ENCODE measurements around the gene MAP4K5. TPM values are rescaled to one million over a fixed set of nuclear protein-coding genes. Genes with fewer than 3 reads are reported as not detected.

Gene MAP4K5
- total and polyA plus RNA-seq, 2 of the 13 experiments (the other 11 are each of a cell fraction or from before 2014, with no cell fraction given): 12.7 to 23.9 TPM

DNA sequence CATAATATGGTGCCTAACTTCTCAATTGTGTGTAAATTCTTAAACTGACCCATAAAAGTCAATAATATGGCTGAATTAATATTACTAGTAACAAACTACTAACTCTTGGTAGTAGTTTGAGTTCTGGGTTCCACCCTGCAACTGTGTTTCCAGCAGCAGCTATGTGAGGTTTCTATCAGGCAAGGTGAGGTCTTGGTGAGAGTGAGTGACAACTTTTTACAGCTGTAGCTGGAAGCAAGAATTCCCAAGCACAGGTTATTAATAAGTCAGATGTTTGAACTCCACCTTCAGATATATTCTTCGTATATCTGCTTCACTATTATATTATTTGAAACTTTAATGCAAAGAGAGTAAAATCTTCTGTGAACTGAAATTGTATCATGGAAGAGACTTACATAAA, 43.8 kb downstream of the MAP4K5 start:
- ATAC-seq: no peak
- WGBS (ENCODE audit: low lambda C conversion rate): 97% methylated on average over 1 of the region's 1 CpG

DNA sequence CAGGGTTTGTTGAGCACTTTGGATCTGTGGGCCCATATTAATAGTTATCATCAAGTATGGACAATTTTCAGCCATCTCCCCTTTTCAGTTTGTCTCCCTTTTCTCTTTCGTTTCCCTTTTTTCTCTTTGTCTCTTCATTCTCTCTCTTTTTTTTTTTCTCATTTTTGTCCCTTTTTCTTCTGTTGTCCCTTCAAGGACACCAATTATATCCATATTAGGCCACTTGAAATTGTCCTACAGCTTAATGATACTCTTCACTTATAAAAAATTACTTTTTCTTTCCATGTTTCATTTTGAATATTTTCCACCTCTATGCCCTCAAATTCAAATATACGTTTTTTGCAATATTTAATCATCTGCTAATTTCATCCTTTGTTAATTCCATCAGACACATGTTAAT, 53.3 kb downstream of the MAP4K5 start:
- Histone ChIP-seq H3K9ac (ENCODE audit: insufficient read depth, low read depth, low read length) (no peak overlapping the region), H2AFZ (ENCODE audit: low read length) (no peak overlapping the region), H3K4me2 (ENCODE audit: low read depth, low read length) (no peak overlapping the region), H3K79me2 (ENCODE audit: insufficient read depth, low read length) (no peaks in the 10 kb centered on the region), H3K36me3 (replicated peaks in 1 of 2; ENCODE audit: control insufficient read depth in 1 of 2, insufficient read depth in 2 of 2, low read length in 2 of 2) (peaks cover 0 to 9% of the 10 kb centered on the region in 2 experiments; a peak in 3 of 5 replicates), H3K27me3 (ENCODE audit: control insufficient read depth in 1 of 2, insufficient read depth in 2 of 2, low read length in 2 of 2) (no peaks in the 10 kb centered on the region), H3K4me1 (ENCODE audit: insufficient read depth, low read length) (peaks cover 6% of the 10 kb centered on the region), H3K9me3 (ENCODE audit: low read length) (no peaks in the 10 kb centered on the region), H3K27ac (ENCODE audit: extremely low read length, insufficient read depth, low read length) (no peak overlapping the region), H3K4me3 (replicated peaks in 1 of 3; ENCODE audit: insufficient read depth in 1 of 3, low read depth in 2 of 3, low read length in 3 of 3) (no peak overlapping the region), H4K20me1 (ENCODE audit: insufficient read depth, low read length) (no peaks in the 10 kb centered on the region)
- in situ Hi-C loops (cut with HindIII; ENCODE audit: extremely low pct_ligation_motif_present, low pct_unique_long_range_greater_than_20kb) (no loop called here), intact Hi-C loops (cut with micrococcal nuclease; ENCODE audit: unreplicated experiment) (loop anchor here (5.0 kb wide), 1 partner anchor 53 kb away; the partner anchor contains the start of gene MAP4K5)
- BruUV-seq (replicated peaks): no TSS peak
- POLR2A ChIA-PET: no interaction called here
- no peak for DNase-seq (ENCODE audit: low spot score)
- no peak for FAIRE-seq
- WGBS (ENCODE audit: low lambda C conversion rate): 98% methylated on average over 2 of the region's 2 CpGs
- no peak for ATAC-seq
- CTCF ChIA-PET (ENCODE audit: low intra/inter-chr PET ratio, low total read pairs): no interaction called here
- TF ChIP-seq ZFP36 (IDR thresholded peaks at IDR 0.05; ENCODE audit: borderline replicate concordance, low read depth, low read length, partially characterized antibody): no peak
- TF ChIP-seq KAT2B (IDR thresholded peaks at IDR 0.05; ENCODE audit: borderline replicate concordance, low read depth, low read length): no peak
- TF ChIP-seq, protein P1, sequence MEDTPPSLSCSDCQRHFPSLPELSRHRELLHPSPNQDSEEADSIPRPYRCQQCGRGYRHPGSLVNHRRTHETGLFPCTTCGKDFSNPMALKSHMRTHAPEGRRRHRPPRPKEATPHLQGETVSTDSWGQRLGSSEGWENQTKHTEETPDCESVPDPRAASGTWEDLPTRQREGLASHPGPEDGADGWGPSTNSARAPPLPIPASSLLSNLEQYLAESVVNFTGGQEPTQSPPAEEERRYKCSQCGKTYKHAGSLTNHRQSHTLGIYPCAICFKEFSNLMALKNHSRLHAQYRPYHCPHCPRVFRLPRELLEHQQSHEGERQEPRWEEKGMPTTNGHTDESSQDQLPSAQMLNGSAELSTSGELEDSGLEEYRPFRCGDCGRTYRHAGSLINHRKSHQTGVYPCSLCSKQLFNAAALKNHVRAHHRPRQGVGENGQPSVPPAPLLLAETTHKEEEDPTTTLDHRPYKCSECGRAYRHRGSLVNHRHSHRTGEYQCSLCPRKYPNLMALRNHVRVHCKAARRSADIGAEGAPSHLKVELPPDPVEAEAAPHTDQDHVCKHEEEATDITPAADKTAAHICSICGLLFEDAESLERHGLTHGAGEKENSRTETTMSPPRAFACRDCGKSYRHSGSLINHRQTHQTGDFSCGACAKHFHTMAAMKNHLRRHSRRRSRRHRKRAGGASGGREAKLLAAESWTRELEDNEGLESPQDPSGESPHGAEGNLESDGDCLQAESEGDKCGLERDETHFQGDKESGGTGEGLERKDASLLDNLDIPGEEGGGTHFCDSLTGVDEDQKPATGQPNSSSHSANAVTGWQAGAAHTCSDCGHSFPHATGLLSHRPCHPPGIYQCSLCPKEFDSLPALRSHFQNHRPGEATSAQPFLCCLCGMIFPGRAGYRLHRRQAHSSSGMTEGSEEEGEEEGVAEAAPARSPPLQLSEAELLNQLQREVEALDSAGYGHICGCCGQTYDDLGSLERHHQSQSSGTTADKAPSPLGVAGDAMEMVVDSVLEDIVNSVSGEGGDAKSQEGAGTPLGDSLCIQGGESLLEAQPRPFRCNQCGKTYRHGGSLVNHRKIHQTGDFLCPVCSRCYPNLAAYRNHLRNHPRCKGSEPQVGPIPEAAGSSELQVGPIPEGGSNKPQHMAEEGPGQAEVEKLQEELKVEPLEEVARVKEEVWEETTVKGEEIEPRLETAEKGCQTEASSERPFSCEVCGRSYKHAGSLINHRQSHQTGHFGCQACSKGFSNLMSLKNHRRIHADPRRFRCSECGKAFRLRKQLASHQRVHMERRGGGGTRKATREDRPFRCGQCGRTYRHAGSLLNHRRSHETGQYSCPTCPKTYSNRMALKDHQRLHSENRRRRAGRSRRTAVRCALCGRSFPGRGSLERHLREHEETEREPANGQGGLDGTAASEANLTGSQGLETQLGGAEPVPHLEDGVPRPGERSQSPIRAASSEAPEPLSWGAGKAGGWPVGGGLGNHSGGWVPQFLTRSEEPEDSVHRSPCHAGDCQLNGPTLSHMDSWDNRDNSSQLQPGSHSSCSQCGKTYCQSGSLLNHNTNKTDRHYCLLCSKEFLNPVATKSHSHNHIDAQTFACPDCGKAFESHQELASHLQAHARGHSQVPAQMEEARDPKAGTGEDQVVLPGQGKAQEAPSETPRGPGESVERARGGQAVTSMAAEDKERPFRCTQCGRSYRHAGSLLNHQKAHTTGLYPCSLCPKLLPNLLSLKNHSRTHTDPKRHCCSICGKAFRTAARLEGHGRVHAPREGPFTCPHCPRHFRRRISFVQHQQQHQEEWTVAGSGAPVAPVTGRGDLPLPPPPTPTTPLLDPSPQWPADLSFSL (CRISPR knock-in tag; IDR thresholded peaks at IDR 0.05): no peak
- TF ChIP-seq THYN1 (CRISPR knock-in tag; IDR thresholded peaks at IDR 0.05; ENCODE audit: borderline replicate concordance, low read depth): no peak
- no peak for TF ChIP-seq RBFOX2 (IDR thresholded peaks at IDR 0.05; ENCODE audit: low read depth, low read length)

More for the DNA sequence above, 43.8 kb downstream of the MAP4K5 start:
- no peak overlapping the region for H3K4me3 ChIP-seq (replicated peaks in 1 of 3; ENCODE audit: insufficient read depth in 1 of 3, low read depth in 2 of 3, low read length in 3 of 3)
- FAIRE-seq (no peak), DNase-seq (ENCODE audit: low spot score) (no peak)
- TF ChIP-seq TGIF2 (CRISPR knock-in tag; IDR thresholded peaks at IDR 0.05) (no peak), ZNF879 (CRISPR knock-in tag; IDR thresholded peaks at IDR 0.05) (no peak), MED1 (CRISPR knock-in tag; IDR thresholded peaks at IDR 0.05) (no peak), THAP11 (CRISPR knock-in tag; IDR thresholded peaks at IDR 0.05) (no peak), GMEB1 (CRISPR knock-in tag; IDR thresholded peaks at IDR 0.05; ENCODE audit: borderline replicate concordance) (no peak), ZSCAN12 (CRISPR knock-in tag; IDR thresholded peaks at IDR 0.05) (no peak), BRCA1 (CRISPR knock-in tag; IDR thresholded peaks at IDR 0.05) (no peak)
- no peaks in the 10 kb centered on the region for H3K79me2 ChIP-seq (ENCODE audit: insufficient read depth, low read length)
- no peak overlapping the region for H3K4me2 ChIP-seq (ENCODE audit: low read depth, low read length)
- H4K20me1 ChIP-seq (ENCODE audit: insufficient read depth, low read length): no peaks in the 10 kb centered on the region
- H2AFZ ChIP-seq (ENCODE audit: low read length): no peak overlapping the region
- no peak overlapping the region for H3K9ac ChIP-seq (ENCODE audit: insufficient read depth, low read depth, low read length)
- intact Hi-C loops (cut with micrococcal nuclease; ENCODE audit: unreplicated experiment) (no loop called here), in situ Hi-C loops (cut with HindIII; ENCODE audit: extremely low pct_ligation_motif_present, low pct_unique_long_range_greater_than_20kb) (no loop called here)
- no peaks in the 10 kb centered on the region for H3K27me3 ChIP-seq (ENCODE audit: control insufficient read depth in 1 of 2, insufficient read depth in 2 of 2, low read length in 2 of 2)
- H3K9me3 ChIP-seq (ENCODE audit: low read length): no peaks in the 10 kb centered on the region
- H3K36me3 ChIP-seq (replicated peaks in 1 of 2; ENCODE audit: control insufficient read depth in 1 of 2, insufficient read depth in 2 of 2, low read length in 2 of 2): peaks cover 0 to 5% of the 10 kb centered on the region in 2 experiments; a peak in 1 of 5 replicates
- ChIA-PET POLR2A (no interaction called here), CTCF (ENCODE audit: low intra/inter-chr PET ratio, low total read pairs) (no interaction called here)
- BruUV-seq (replicated peaks): no TSS peak
- H3K27ac ChIP-seq (ENCODE audit: extremely low read length, insufficient read depth, low read length): no peak overlapping the region
- no peaks in the 10 kb centered on the region for H3K4me1 ChIP-seq (ENCODE audit: insufficient read depth, low read length)
